DMS 273 (cell line): ENCODE data around the gene PYDC2.

Experiments
- DNase-seq: peaks from one replicate; lab custom pipeline; 2025; ENCODE audit not compliant: unreplicated experiment; lab: John Stamatoyannopoulos, UW

PYDC2 gene

GRCh38 chr3:191461113-191461595, at the start of gene PYDC2:
PYDC2 (plus strand) TSS chr3:191461163; CDS start chr3:191461163, 0 bp downstream.
- DNase-seq: peak; percentile 3

- DNase-seq: peak; percentile 87
Measured at GRCh38 chr3:191412759-191413158, 48.2 kb upstream of the PYDC2 start.

GRCh38 chr3:191414286-191414685, 46.7 kb upstream of the PYDC2 start:
- DNase-seq: no peak

- DNase-seq: no peak
Measured at GRCh38 chr3:191414732-191415131, 46.2 kb upstream of the PYDC2 start.

GRCh38 chr3:191415566-191415965, 45.4 kb upstream of the PYDC2 start:
- DNase-seq: no peak

- DNase-seq: no peak
Measured at GRCh38 chr3:191417457-191417729, 43.6 kb upstream of the PYDC2 start.

- no peak for DNase-seq
Measured at GRCh38 chr3:191420771-191421170, 40.2 kb upstream of the PYDC2 start.

- DNase-seq: no peak
Measured at GRCh38 chr3:191424881-191425280, 36.1 kb upstream of the PYDC2 start.

GRCh38 chr3:191425322-191425734, 35.6 kb upstream of the PYDC2 start:
- no peak for DNase-seq

- DNase-seq: no peak
Measured at GRCh38 chr3:191426311-191426710, 34.7 kb upstream of the PYDC2 start.

- DNase-seq: no peak
Measured at GRCh38 chr3:191428177-191428576, 32.8 kb upstream of the PYDC2 start.

- DNase-seq: no peak
Measured at GRCh38 chr3:191430103-191430502, 30.9 kb upstream of the PYDC2 start.

GRCh38 chr3:191431160-191431822, 29.7 kb upstream of the PYDC2 start:
- no peak for DNase-seq

- no peak for DNase-seq
Measured at GRCh38 chr3:191432162-191432561, 28.8 kb upstream of the PYDC2 start.

- DNase-seq: no peak
Measured at GRCh38 chr3:191434024-191434423, 26.9 kb upstream of the PYDC2 start.

- no peak for DNase-seq
Measured at GRCh38 chr3:191435981-191436380, 25.0 kb upstream of the PYDC2 start.

- DNase-seq: no peak
Measured at GRCh38 chr3:191438150-191438814, 22.7 kb upstream of the PYDC2 start.

- no peak for DNase-seq
Measured at GRCh38 chr3:191440532-191440931, 20.4 kb upstream of the PYDC2 start.

GRCh38 chr3:191441687-191442086, 19.3 kb upstream of the PYDC2 start:
- no peak for DNase-seq

GRCh38 chr3:191444569-191444968, 16.4 kb upstream of the PYDC2 start:
- no peak for DNase-seq

GRCh38 chr3:191449256-191449655, 11.7 kb upstream of the PYDC2 start:
- no peak for DNase-seq

GRCh38 chr3:191455257-191455952, 5.6 kb upstream of the PYDC2 start:
- DNase-seq: no peak
